SK-N-MC (cell line): Measurements from ENCODE around the gene STEAP2.

ENCODE experiments used
- EZH2 ChIP-seq: fragments of 200-600 bp; sonication (generic); IDR thresholded peaks from one replicate; pipeline ENCODE4 v1.6.1; 2017; ENCODE audit warnings: antibody characterized with exemption
- FOXP2 ChIP-seq: optimal IDR thresholded peaks from 2 replicates; pipeline ENCODE3; 2011; ENCODE audit warnings: mild to moderate bottlenecking, moderate library complexity; ENCODE audit not compliant: insufficient read depth; ENCODE audit errors: extremely low read length, control extremely low read depth
- POLR2AphosphoS5 ChIP-seq: IDR thresholded peaks from 2 replicates; pipeline ENCODE4 v1.6.1; 2012; ENCODE audit warnings: mild to moderate bottlenecking, low read depth, low read length, borderline replicate concordance

- no peak; the same call in 1 of the 2 replicates for TF ChIP-seq POLR2AphosphoS5
- no peak for TF ChIP-seq EZH2
- no peak for TF ChIP-seq FOXP2
These were observed 20.9 kb downstream of the STEAP2 start for GRCh38 chr7:90232430-90232829.
